ENCODE results near the gene ABCB6. TPM values are rescaled to one million over a fixed set of nuclear protein-coding genes. Genes with fewer than 3 reads are reported as not detected.

Gene ABCB6
- total and polyA plus RNA-seq, 2 of the 8 experiments (the other 6 are each of a cell fraction or from before 2014, with no cell fraction given) = 44.9 to 50.6 TPM

DNA sequence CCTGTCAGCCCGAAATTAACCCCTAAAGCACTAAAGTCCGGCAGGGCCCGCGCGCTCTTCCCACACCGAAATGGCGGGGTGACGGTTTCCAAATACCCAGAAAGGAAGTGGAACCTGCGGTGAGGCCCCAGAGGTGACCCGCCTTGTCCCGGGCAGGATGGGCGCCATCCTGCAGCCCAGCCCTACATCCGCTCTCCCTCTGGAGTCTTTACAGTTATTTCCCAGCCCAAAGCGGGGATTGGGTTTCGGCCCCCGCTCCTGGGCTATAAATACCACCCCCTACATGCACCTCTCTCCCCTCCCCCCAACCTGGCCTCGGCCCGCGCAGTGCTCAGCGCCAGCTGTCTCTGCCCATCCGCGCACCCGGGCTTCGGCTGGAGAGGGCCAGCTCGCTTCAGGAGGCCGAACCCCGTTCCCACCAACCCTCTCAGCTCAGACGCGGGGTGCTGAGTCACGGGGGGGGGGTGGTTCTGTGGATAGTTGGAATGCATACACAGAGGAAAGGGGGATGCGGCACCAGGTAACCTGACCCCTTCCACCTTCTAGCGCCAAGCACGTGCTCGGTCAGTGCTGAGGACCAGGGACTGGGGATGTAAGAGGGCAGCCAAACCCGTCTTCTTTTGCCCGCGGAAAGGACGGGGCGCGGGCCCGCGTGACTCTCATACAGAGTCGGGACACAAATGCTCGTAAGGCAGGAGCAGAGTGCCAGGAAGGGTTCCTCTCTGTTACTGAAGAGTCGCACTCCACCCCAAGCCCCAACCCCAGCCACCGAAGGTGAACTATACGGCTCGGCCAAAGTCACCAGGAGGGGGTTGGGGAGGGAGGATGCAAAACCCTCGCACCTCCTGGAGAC lies 34.4 kb upstream of the ABCB6 start, which contains the start of gene TUBA4B (continued):
- TF ChIP-seq BCL11A (IDR thresholded peaks at IDR 0.05; ENCODE audit: low read depth in 2 of 2, low read length in 2 of 2) = no peak
- TF ChIP-seq, protein P1, sequence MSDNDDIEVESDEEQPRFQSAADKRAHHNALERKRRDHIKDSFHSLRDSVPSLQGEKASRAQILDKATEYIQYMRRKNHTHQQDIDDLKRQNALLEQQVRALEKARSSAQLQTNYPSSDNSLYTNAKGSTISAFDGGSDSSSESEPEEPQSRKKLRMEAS (IDR thresholded peaks at IDR 0.05) = peak; percentile 98
- no peak for TF ChIP-seq JUN (IDR thresholded peaks at IDR 0.05; ENCODE audit: low read depth, low read length)
- no peak for TF ChIP-seq NRF1 (IDR thresholded peaks at IDR 0.05; ENCODE audit: low read depth, low read length)
- 0 out of 2 replicates have a peak, but pooled peaks have one; percentile 24 for TF ChIP-seq BACH1 (IDR thresholded peaks at IDR 0.05; ENCODE audit: low read length)
- TF ChIP-seq PHF8 (conservative IDR thresholded peaks at IDR 0.05; ENCODE audit: low read depth, low read length) = peak; percentile 7; the same call in 1 of the 2 replicates
- no peak; the same call in 1 of the 2 replicates for TF ChIP-seq POLR2AphosphoS5 (IDR thresholded peaks at IDR 0.05; ENCODE audit: low read depth, low read length)
- no peak for TF ChIP-seq EZH2 (IDR thresholded peaks at IDR 0.05; ENCODE audit: low read depth, low read length, severe bottlenecking)
- TF ChIP-seq SP2 (IDR thresholded peaks at IDR 0.05; ENCODE audit: low read length) = no peak

All from H1 (cell line).